Hepatocyte (in vitro differentiated cells): ENCODE data around the gene OVOL1.

Experiments used
- CTCF ChIP-seq: fragments of 200-600 bp; sonication (generic); IDR thresholded peaks from 2 replicates; pipeline ENCODE4 v1.5.1; 2016; ENCODE audit warnings: antibody characterized with exemption, mild to moderate bottlenecking; ENCODE audit not compliant: poor library complexity
- EZH2 ChIP-seq: fragments of 200-600 bp; sonication (generic); IDR thresholded peaks from 2 replicates; pipeline ENCODE4 v1.6.1; 2016; ENCODE audit warnings: antibody characterized with exemption, mild to moderate bottlenecking, borderline replicate concordance
- EZH2phosphoT487 ChIP-seq: fragments of 200-600 bp; sonication (generic); IDR thresholded peaks from one replicate; pipeline ENCODE4 v1.6.1; 2018; ENCODE audit warnings: antibody characterized with exemption, mild to moderate bottlenecking, low read depth, moderate library complexity; ENCODE audit not compliant: unreplicated experiment, severe bottlenecking

- TF ChIP-seq CTCF, result peak; percentile 14
- no peak for TF ChIP-seq EZH2
- TF ChIP-seq EZH2phosphoT487, result no peak
Measured at GRCh38 chr11:65773784-65774411, 13.0 kb upstream of the OVOL1 start.
